Mesodermal cell (in vitro differentiated cells): ENCODE results near the gene SLC5A4.

Experiments
- H3K27ac ChIP-seq: 2 replicates; pipeline ENCODE4 v1.7.0; 2013; ENCODE audit warnings: mild to moderate bottlenecking, low read depth, low read length, moderate library complexity; ENCODE audit not compliant: severe bottlenecking
- H3K36me3 ChIP-seq: 2 replicates; pipeline ENCODE4 v1.7.1; 2013; ENCODE audit warnings: mild to moderate bottlenecking, low read length, moderate library complexity; ENCODE audit not compliant: control insufficient read depth, insufficient read depth
- H3K4me1 ChIP-seq: one replicate; pipeline ENCODE4 v1.7.1; 2013; ENCODE audit warnings: mild to moderate bottlenecking, low read length; ENCODE audit not compliant: insufficient read depth, control insufficient read depth, poor library complexity, severe bottlenecking
- H3K4me3 ChIP-seq: 2 replicates; pipeline ENCODE4 v1.7.0; 2013; ENCODE audit warnings: low read length, control low read depth, mild to moderate bottlenecking; ENCODE audit not compliant: insufficient read depth, poor library complexity, severe bottlenecking; ENCODE audit errors: extremely low read depth
- H3K9me3 ChIP-seq: 2 replicates; pipeline ENCODE4 v1.7.1; 2013; ENCODE audit warnings: mild to moderate bottlenecking, low read length, moderate library complexity; ENCODE audit not compliant: control insufficient read depth
- WGBS, 2 experiments: methylation state at CpG; one replicate each; pipeline ENCODE4 v1.1.5; 2013; ENCODE audit warnings: missing lambda C conversion rate in 2 of 2; ENCODE audit not compliant: insufficient coverage in 2 of 2; 5-methylcytosine and 5-hydroxymethylcytosine counted together

The SLC5A4 gene

DNA sequence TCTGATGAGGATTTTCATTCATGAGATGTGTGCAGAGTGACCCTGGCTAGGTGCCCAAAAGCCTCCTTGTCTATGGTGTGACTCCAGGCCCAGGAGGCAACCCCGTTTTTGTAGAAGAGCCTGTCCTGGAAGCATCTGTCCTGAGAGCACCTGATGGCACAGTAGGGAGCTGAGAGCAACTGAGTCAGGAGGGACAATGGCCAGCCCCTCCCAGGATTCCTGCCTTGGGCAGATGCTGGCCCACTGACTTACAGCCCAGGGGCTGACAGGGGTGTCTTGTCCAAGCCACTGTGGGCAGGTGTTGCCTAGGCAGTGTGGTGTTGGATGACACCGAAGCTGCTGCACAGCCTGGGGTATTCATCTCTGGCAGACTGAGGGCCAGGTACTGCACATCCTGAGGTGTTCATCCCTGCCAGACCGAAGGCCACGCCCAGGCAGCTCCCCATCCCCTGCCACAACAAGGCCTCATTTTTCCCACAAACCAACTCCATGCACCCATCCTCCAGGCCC lies 47.1 kb downstream of the SLC5A4 start:
- H3K27ac ChIP-seq: no peak overlapping the region
- H3K9me3 ChIP-seq: no peaks in the 10 kb centered on the region
- no peak overlapping the region for H3K4me3 ChIP-seq
- 85 to 92% methylated on average over 4 of the region's 4 CpGs for WGBS, 2 experiments
- peaks cover 4% of the 10 kb centered on the region for H3K4me1 ChIP-seq
- no peaks in the 10 kb centered on the region for H3K36me3 ChIP-seq

DNA sequence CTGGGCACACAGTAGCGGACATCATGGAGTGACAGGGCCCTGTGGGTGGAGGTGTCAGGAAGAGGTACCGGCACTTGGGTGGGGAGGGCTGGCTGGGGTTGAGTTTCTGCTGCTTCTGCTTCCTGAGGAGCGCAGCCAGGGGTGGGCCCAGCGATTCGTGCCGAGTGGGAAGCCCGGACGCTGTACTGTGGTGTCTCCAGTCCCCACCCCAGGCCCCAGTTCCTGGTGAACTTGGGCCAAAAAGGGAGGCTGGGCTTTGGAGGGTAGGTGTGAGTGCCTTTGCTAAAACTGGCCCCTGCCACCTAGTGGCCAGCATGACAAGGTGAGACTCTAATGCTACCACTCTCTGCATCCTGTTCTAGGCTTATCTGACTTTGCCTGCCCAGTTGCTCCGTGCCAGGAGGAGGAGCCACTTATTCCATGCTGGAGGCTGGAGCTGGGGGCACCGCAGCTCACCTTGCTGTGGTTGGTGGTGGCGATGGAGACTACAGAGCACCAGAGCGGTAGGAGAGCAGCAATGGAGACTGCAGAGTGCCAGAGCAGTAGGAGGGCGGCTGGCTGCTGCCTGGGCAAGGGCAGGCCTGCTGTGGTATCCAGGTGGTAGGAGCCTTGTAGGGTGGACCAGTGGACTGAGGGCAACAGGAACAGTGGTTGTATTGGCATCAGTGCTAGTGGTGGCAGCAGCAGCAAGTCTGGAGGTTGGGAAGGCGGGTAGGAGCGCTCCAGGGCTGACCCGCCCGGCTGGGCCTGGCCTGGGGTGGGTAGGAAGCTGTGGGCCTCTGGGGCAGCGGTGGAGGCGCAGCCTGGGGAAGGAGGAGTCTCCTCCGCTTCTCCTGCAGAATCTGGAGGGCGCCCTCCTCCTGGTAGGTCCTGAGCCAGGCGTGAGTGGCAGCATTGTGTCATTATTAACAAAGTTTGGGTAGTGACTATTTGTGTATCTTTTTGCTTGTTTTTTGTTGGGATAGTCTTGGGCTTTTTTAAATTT lies 48.1 kb downstream of the SLC5A4 start:
- 79 to 82% methylated on average over 18 to 19 of the region's 22 CpGs for WGBS, 2 experiments
- Histone ChIP-seq H3K4me1 (peaks cover 4% of the 10 kb centered on the region), H3K36me3 (no peaks in the 10 kb centered on the region), H3K9me3 (no peaks in the 10 kb centered on the region), H3K4me3 (no peak overlapping the region), H3K27ac (no peak overlapping the region)

DNA sequence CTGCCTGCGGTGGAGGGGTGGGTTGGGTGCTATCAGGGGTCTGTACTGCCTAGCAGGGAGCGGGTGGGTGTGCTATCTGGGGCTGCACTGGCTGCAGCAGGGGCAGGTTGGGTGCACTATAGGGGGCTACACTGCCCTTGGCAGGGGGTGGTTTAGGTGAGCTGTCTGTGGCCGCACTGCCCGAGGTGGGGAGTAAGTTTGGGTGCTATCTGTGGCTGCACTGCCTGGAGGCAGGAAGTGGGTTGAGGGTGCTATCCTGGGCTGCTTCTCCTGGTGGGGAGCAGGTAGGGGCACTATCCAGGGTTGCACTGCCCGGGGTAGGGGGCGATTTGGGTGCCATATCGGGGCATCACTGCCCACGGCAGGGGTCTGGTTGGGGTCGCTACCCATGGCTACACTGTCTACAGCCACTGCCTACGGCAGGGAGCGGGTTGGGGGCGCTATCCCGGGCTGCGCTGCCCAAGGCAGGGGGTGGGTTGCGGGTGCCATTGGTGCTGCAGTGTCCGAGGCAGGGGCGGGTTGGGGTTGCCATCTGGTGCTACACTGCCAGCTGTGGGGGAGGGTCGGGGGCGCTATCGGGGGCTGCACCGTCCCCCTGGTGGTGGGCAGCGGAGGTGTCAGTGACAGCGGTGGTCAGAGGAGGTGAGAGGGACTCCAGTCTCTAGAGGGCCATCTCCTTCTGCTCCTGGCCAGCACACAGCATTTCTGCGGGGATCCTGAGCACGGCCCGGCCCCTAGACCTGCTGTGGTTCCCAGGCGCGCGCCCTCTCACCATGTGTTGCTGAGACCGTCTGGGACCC lies 49.0 kb downstream of the SLC5A4 start:
- no peak overlapping the region for H3K27ac ChIP-seq
- WGBS, 2 experiments: 74 to 77% methylated on average over 21 to 27 of the region's 30 CpGs
- H3K4me1 ChIP-seq: peaks cover 4% of the 10 kb centered on the region
- H3K9me3 ChIP-seq: no peaks in the 10 kb centered on the region
- H3K4me3 ChIP-seq: no peak overlapping the region
- H3K36me3 ChIP-seq: no peaks in the 10 kb centered on the region

DNA sequence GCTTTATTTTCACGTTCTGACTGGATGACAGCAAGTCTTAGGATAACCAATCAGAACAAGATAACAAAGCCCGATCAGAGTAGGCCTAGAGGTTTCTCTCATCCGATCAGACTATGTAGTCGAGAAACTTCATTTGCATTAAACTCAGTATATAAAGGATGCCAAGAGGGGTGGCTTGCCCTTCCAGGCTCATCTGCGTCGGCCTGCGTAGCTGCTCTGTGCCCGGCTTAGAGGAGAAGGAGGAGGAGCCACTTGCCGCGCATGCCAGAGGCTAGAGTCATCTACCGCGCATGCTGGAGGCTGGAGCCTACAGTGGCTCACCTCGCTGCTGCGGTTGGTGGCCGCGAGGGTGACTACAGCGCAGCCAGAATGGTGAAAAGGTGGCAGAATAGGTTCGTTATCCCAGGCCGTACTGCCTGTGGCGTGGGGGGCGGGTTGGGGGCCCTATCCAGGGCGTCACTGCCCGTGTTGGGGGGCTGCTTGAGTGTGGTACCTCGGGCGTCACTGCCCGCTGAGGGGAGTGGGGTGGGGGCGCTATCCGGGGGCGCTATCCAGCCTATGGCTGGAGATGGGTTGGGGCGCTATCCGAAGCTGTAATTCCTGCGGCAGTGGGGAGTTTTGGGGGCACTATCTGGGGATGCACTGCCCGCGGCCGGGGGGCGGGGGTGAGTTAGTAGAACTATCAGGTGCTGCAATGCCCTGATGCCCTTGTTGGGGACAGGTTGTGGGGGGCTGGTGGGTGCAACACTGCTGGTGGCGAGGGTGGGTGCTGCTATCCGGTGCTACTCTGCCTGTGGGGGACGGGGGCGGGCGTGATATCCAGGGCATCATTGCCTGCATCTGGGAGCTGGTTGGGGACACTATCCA lies 50.1 kb downstream of the SLC5A4 start, which contains the start of gene RFPL2:
Gene RFPL2 (minus strand): TSS at position 218 of the 867 bp plus-strand sequence. CDS start 2,622 bp downstream, outside the sequence.
- H3K36me3 ChIP-seq: no peaks in the 10 kb centered on the region
- no peaks in the 10 kb centered on the region for H3K9me3 ChIP-seq
- H3K4me1 ChIP-seq: peaks cover 4% of the 10 kb centered on the region
- 21 to 23% methylated on average over 21 to 24 of the region's 41 CpGs for WGBS, 2 experiments
- no peak within 1 kb of the TSS for H3K27ac ChIP-seq
- H3K4me3 ChIP-seq: peak within 1 kb of the TSS; percentile 26

DNA sequence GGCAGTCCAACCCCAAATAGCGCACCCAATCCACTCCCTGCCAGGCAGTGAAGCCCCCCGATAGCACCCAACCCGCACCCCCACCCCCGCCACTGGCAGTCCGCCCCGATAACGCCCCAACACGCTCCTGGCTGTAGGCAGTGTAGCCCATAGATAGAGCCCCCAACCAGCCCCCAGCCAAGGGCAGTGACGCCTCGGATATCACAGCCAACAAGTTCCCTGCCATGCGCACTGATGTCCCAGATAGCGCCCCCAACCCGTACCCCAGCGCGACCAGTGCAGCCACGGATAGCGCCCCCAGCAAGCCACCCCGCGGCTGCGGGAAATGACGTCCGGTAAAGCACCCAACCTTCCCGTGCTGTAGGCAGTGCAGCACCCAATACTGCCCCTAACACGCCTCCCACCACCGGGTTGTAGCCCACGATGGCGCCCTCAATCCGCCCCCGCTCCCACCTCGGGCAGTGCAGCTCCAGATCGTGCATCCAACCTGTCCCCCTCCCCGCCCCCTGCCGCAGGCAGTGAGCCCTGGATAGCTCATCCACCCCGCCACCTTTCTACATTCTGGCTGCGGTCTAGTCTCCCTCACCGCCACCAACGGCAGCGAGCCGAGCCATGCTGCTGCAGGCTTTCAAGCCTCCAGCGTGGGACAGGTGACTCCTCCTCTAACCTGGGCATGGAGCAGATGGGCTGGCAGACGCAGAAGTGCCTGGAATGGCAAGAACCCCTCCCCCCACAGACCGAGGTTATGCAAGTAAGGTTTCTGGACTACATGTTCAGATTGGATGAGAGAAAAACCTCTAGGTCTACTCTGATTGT lies 50.9 kb downstream of the SLC5A4 start:
- Histone ChIP-seq H3K36me3 (no peaks in the 10 kb centered on the region), H3K4me3 (peak overlapping the region; percentile 26), H3K9me3 (no peaks in the 10 kb centered on the region), H3K27ac (no peak overlapping the region), H3K4me1 (peaks cover 4% of the 10 kb centered on the region)
- WGBS, 2 experiments: 22 to 33% methylated on average over 28 to 36 of the region's 42 CpGs

DNA sequence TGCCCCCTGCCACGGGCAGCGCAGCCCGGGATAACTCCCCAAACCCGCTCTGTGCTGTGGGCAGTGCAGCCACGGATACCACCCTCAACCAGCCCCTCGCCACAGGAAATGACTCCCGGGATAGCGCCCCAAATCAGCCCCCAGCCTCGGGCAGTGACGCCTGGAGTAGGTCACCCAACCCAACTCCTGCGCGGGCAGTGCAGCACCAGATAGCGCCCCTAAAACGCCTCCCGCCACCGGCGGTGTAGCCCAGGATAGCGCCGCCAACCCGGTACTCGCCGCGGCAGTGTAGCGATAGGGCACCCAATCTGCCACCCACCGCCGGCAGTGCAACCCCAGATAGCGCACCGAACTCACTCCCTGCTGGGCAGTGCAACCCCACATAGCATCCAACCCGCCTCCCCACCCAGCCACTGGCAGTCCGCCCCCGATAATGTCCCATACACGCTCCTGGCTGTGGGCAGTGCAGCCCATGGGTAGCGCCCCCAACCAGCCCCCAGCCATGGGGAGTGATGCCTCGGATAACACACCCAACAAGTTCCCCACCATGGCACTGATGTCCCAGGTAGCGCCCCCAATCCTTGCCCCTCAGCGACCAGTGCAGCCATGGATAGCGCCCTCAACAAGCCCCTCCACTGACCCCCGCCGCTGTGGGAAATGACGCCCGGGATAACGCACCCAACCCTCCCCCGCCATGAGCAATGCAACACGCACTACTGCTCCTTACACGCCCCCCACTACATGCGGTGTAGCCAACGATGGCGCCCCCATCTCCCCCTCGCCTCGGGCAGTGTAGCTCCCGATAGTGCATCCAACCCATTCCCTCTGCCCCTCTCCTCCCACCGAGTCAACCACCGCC lies 51.7 kb downstream of the SLC5A4 start:
- WGBS, 2 experiments: 87% methylated on average over 21 to 46 of the region's 53 CpGs
- no peaks in the 10 kb centered on the region for H3K36me3 ChIP-seq
- no peak overlapping the region for H3K4me3 ChIP-seq
- no peak overlapping the region for H3K27ac ChIP-seq
- H3K4me1 ChIP-seq: peaks cover 4% of the 10 kb centered on the region
- H3K9me3 ChIP-seq: no peaks in the 10 kb centered on the region

DNA sequence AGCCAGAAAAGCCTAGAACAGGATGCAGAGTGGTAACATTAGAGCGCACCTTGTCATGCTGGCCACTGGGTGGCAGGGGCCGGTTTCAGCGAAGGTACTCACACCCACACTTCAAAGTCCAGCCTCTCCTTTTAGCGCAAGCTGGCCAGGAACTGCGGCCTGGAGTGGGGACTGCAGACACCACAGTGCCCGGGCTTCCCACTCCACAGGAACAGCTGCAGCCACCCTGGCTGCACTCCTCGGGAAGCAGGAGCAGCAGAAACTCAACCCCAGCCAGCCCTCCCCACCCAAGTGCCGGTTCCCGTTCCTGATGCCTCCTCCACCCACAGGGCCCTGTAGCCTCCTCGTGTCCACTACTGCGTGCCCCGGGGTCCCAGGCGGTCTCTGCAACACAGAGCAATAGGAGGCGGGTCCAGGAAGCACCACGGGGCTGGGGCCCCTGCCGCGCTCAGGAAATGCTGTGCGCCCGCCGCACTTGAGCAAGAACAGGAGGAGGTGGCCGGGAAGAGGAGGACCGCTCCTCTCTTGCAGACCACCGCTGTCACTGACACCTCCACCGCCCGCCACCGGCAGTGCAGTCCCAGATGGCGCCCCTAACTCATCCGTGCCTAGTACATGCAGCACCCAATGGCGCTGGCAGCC lies 52.5 kb downstream of the SLC5A4 start:
- no peaks in the 10 kb centered on the region for H3K36me3 ChIP-seq
- peaks cover 4% of the 10 kb centered on the region for H3K4me1 ChIP-seq
- WGBS, 2 experiments: 43 to 45% methylated on average over 27 to 28 of the region's 29 CpGs
- H3K4me3 ChIP-seq: no peak overlapping the region
- no peak overlapping the region for H3K27ac ChIP-seq
- H3K9me3 ChIP-seq: no peaks in the 10 kb centered on the region

DNA sequence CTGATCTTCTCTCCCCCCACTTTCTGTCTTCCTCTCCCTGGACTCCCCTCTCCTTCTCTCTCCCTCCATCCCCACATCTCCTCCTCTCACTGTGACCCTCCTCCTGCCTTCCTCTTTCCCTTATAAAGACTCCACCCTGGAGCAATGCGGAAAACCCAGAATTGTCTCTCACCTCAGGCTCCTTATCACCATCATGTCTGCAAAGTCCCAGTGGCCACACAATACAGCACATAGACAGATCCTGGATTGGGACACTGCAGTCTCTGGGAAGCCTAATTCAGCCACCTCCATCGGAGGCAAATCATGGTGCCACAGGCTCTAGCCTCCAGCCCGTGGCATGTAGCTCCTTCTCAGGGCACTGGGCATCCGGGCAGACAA lies 53.0 kb downstream of the SLC5A4 start:
- H3K9me3 ChIP-seq: no peaks in the 10 kb centered on the region
- H3K4me3 ChIP-seq: no peak overlapping the region
- H3K4me1 ChIP-seq: peaks cover 4% of the 10 kb centered on the region
- WGBS, 2 experiments: 20 to 31% methylated on average over 4 of the region's 4 CpGs
- no peak overlapping the region for H3K27ac ChIP-seq
- no peaks in the 10 kb centered on the region for H3K36me3 ChIP-seq

DNA sequence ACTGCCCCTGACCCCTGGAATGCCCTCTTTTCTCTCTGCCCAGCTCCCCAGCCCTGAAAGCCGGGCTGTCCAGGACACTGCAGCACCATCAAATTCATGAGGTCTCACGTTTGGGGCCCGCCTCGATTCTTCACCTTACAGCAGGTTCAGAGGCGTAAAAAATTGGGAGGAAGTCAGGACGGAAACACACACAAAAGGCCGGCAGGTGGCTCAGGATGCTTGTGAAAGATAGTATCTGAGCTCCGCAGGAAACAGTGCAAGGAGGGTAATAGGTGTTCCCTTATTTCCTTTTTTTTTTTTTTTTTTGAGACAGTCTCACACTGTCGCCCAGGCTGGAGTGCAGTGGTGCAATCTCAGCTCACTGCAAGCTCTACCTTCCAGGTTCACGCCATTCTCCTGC lies 54.4 kb downstream of the SLC5A4 start:
- Histone ChIP-seq H3K36me3 (no peaks in the 10 kb centered on the region), H3K27ac (no peak overlapping the region), H3K9me3 (no peaks in the 10 kb centered on the region), H3K4me3 (no peak overlapping the region), H3K4me1 (peaks cover 4% of the 10 kb centered on the region)
- 84 to 86% methylated on average over 7 to 9 of the region's 10 CpGs for WGBS, 2 experiments
